GM21447 (cell line): ENCODE results near the gene AMPD3.

Experiments used
- ATAC-seq: cut with Tn5 transposase; IDR thresholded peaks from one replicate; pipeline ENCODE4 v1.9.1; 2021; ENCODE audit not compliant: unreplicated experiment

The AMPD3 gene

GRCh38 chr11:10486161-10486840 is 31.2 kb downstream of the AMPD3 start:
- no peak for ATAC-seq

- no peak for ATAC-seq
These were observed 32.1 kb downstream of the AMPD3 start for GRCh38 chr11:10487002-10487647.

GRCh38 chr11:10488121-10488933 is 33.3 kb downstream of the AMPD3 start:
- peak; percentile 8 for ATAC-seq

- peak; percentile 71 for ATAC-seq
These were observed 34.0 kb downstream of the AMPD3 start for GRCh38 chr11:10488934-10489691.

- no peak for ATAC-seq
These were observed 35.0 kb downstream of the AMPD3 start for GRCh38 chr11:10490032-10490397.

- no peak for ATAC-seq
These were observed 35.6 kb downstream of the AMPD3 start for GRCh38 chr11:10490398-10491241.

GRCh38 chr11:10492084-10492483 is 37.0 kb downstream of the AMPD3 start:
- ATAC-seq, result no peak

GRCh38 chr11:10493041-10493663 is 38.1 kb downstream of the AMPD3 start:
- no peak for ATAC-seq

- no peak for ATAC-seq
These were observed 39.8 kb downstream of the AMPD3 start for GRCh38 chr11:10494636-10495463.

GRCh38 chr11:10495464-10495786 is 40.4 kb downstream of the AMPD3 start:
- ATAC-seq, result no peak

- ATAC-seq, result no peak
These were observed 41.4 kb downstream of the AMPD3 start for GRCh38 chr11:10496296-10496936.

- ATAC-seq, result no peak
These were observed 42.4 kb downstream of the AMPD3 start for GRCh38 chr11:10497371-10498021.

GRCh38 chr11:10498022-10498400 is 42.9 kb downstream of the AMPD3 start:
- no peak for ATAC-seq

- ATAC-seq, result no peak
These were observed 43.6 kb downstream of the AMPD3 start for GRCh38 chr11:10498426-10499250.

GRCh38 chr11:10499452-10499851 is 44.4 kb downstream of the AMPD3 start:
- ATAC-seq, result no peak

GRCh38 chr11:10499874-10500601 is 45.0 kb downstream of the AMPD3 start:
- no peak for ATAC-seq
